Effector memory CD4-positive, alpha-beta T cell (primary cell): ENCODE results near the gene CD4.

Source experiments
- DNase-seq, 3 donors: peaks; one replicate each; pipeline ENCODE4 v3.0.0-alpha.2; 2020
- H3K27ac ChIP-seq: 2 replicates; pipeline ENCODE4 v1.7.0; 2013; ENCODE audit warnings: mild to moderate bottlenecking, low read length, moderate library complexity; ENCODE audit not compliant: insufficient read depth, poor library complexity, severe bottlenecking
- H3K27me3 ChIP-seq: replicated peaks from 2 replicates; pipeline ENCODE4 v1.7.0; 2013; ENCODE audit warnings: mild to moderate bottlenecking, low read length; ENCODE audit not compliant: insufficient read depth, control insufficient read depth, poor library complexity, severe bottlenecking
- H3K36me3 ChIP-seq: 2 replicates; pipeline ENCODE4 v1.7.0; 2013; ENCODE audit warnings: mild to moderate bottlenecking, low read length, moderate library complexity; ENCODE audit not compliant: control insufficient read depth, insufficient read depth
- H3K4me1 ChIP-seq: 2 replicates; pipeline ENCODE4 v1.7.0; 2013; ENCODE audit warnings: low read length, mild to moderate bottlenecking; ENCODE audit not compliant: control insufficient read depth, insufficient read depth, poor library complexity, severe bottlenecking
- H3K4me3 ChIP-seq: 2 replicates; pipeline ENCODE4 v1.7.0; 2013; ENCODE audit warnings: low read length, low read depth, mild to moderate bottlenecking; ENCODE audit not compliant: insufficient read depth, poor library complexity, severe bottlenecking
- H3K9me3 ChIP-seq: 2 replicates; pipeline ENCODE4 v1.7.0; 2013; ENCODE audit warnings: mild to moderate bottlenecking, low read length, moderate library complexity; ENCODE audit not compliant: control insufficient read depth

Gene CD4

GRCh38 chr12:6765048-6765633 lies 24.2 kb upstream of the CD4 start:
- Histone ChIP-seq H3K27me3 (peaks cover 12% of the 10 kb centered on the region), H3K27ac (no peak overlapping the region), H3K9me3 (no peaks in the 10 kb centered on the region), H3K4me1 (peaks cover 21% of the 10 kb centered on the region), H3K4me3 (peak overlapping the region; percentile 53), H3K36me3 (no peaks in the 10 kb centered on the region)
- no peak for DNase-seq

GRCh38 chr12:6765634-6766581 lies 23.4 kb upstream of the CD4 start, which contains the start of gene PTMS:
Gene PTMS, plus strand, starts transcription at chr12:6766363. Its CDS starts 343 bp downstream, at chr12:6766706.
- Histone ChIP-seq H3K27ac (no peak within 1 kb of the TSS), H3K4me1 (peaks cover 21% of the 10 kb centered on the region), H3K9me3 (no peaks in the 10 kb centered on the region), H3K27me3 (peaks cover 12% of the 10 kb centered on the region), H3K4me3 (peak within 1 kb of the TSS; percentile 53), H3K36me3 (no peaks in the 10 kb centered on the region)
- no peak for DNase-seq

- H3K27ac ChIP-seq, result no peak overlapping the region
- peaks cover 12% of the 10 kb centered on the region for H3K27me3 ChIP-seq
- peak in 2 of 3 donors; percentile 30 to 32 for DNase-seq
- H3K9me3 ChIP-seq, result no peaks in the 10 kb centered on the region
- H3K4me1 ChIP-seq, result peaks cover 24% of the 10 kb centered on the region
- peak overlapping the region; percentile 31 for H3K4me3 ChIP-seq
- no peaks in the 10 kb centered on the region for H3K36me3 ChIP-seq
These were observed 22.5 kb upstream of the CD4 start for GRCh38 chr12:6766651-6767349.

- H3K9me3 ChIP-seq, result no peaks in the 10 kb centered on the region
- no peaks in the 10 kb centered on the region for H3K36me3 ChIP-seq
- peaks cover 12% of the 10 kb centered on the region for H3K27me3 ChIP-seq
- H3K4me1 ChIP-seq, result peaks cover 30% of the 10 kb centered on the region
- H3K27ac ChIP-seq, result no peak overlapping the region
- peak overlapping the region; percentile 31 for H3K4me3 ChIP-seq
- DNase-seq, result no peak
These were observed 21.7 kb upstream of the CD4 start for GRCh38 chr12:6767353-6768319.

GRCh38 chr12:6768437-6768914 lies 20.9 kb upstream of the CD4 start:
- no peak for DNase-seq
- Histone ChIP-seq H3K36me3 (no peaks in the 10 kb centered on the region), H3K27ac (no peak overlapping the region), H3K4me1 (peaks cover 38% of the 10 kb centered on the region), H3K9me3 (no peaks in the 10 kb centered on the region), H3K4me3 (no peak overlapping the region), H3K27me3 (peaks cover 20% of the 10 kb centered on the region)

GRCh38 chr12:6768990-6769389 lies 20.3 kb upstream of the CD4 start:
- H3K27ac ChIP-seq, result no peak overlapping the region
- peaks cover 43% of the 10 kb centered on the region for H3K4me1 ChIP-seq
- peaks cover 25% of the 10 kb centered on the region for H3K27me3 ChIP-seq

GRCh38 chr12:6769666-6770065 lies 19.7 kb upstream of the CD4 start:
- DNase-seq, result no peak
- no peaks in the 10 kb centered on the region for H3K36me3 ChIP-seq
- no peak overlapping the region for H3K4me3 ChIP-seq
- H3K27ac ChIP-seq, result no peak overlapping the region
- H3K4me1 ChIP-seq, result peaks cover 49% of the 10 kb centered on the region
- no peaks in the 10 kb centered on the region for H3K9me3 ChIP-seq
- peaks cover 28% of the 10 kb centered on the region for H3K27me3 ChIP-seq

More at GRCh38 chr12:6768990-6769389, 20.3 kb upstream of the CD4 start:
- H3K9me3 ChIP-seq, result no peaks in the 10 kb centered on the region
- no peak overlapping the region for H3K4me3 ChIP-seq
- no peaks in the 10 kb centered on the region for H3K36me3 ChIP-seq
- no peak for DNase-seq

- DNase-seq, result no peak
- Histone ChIP-seq H3K27ac (no peak overlapping the region), H3K4me1 (peaks cover 49% of the 10 kb centered on the region), H3K9me3 (no peaks in the 10 kb centered on the region), H3K36me3 (no peaks in the 10 kb centered on the region), H3K4me3 (no peak overlapping the region), H3K27me3 (peaks cover 26% of the 10 kb centered on the region)
These were observed 19.2 kb upstream of the CD4 start for GRCh38 chr12:6770094-6770493.

GRCh38 chr12:6770600-6770999 lies 18.7 kb upstream of the CD4 start:
- H3K27me3 ChIP-seq, result peaks cover 22% of the 10 kb centered on the region
- no peak overlapping the region for H3K4me3 ChIP-seq
- H3K36me3 ChIP-seq, result no peaks in the 10 kb centered on the region
- H3K4me1 ChIP-seq, result peaks cover 47% of the 10 kb centered on the region
- H3K9me3 ChIP-seq, result no peaks in the 10 kb centered on the region
- no peak for DNase-seq
- no peak overlapping the region for H3K27ac ChIP-seq
